CD1c-positive myeloid dendritic cell (primary cell): Measurements from ENCODE around the gene C1QTNF7.

Source experiments
- DNase-seq: peaks from one replicate; pipeline ENCODE4 v3.0.0-alpha.2; 2016; ENCODE audit errors: extremely low spot score

C1QTNF7 gene, protein sequence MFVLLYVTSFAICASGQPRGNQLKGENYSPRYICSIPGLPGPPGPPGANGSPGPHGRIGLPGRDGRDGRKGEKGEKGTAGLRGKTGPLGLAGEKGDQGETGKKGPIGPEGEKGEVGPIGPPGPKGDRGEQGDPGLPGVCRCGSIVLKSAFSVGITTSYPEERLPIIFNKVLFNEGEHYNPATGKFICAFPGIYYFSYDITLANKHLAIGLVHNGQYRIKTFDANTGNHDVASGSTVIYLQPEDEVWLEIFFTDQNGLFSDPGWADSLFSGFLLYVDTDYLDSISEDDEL

GRCh38 chr4:15427701-15428100 is at the start of gene C1QTNF7:
Gene C1QTNF7, plus strand, starts transcription at chr4:15428033. Its CDS starts 7,711 bp downstream, at chr4:15435744.
- DNase-seq: no peak

DNA sequence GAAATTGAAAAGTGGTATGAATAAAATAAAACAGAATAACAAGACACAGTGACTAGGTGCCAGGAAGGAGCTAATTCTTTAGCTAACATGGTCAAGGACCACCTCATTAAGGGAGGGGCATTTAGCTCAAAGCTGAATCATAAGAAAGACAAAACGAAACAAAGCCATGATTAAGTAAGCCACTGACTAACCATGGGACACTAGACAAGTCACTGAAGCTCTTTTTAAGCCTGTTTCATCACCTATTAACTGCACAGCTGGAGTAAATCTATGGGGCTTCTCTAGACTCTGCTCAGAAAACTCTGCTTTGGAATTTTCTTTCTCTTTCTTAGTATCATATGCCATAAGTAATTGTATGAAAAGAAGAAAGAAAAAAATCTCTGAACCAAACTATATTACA is 49.8 kb upstream of the C1QTNF7 start:
- no peak for DNase-seq

- no peak for DNase-seq
These were observed 49.3 kb upstream of the C1QTNF7 start for GRCh38 chr4:15378493-15378892.

DNA sequence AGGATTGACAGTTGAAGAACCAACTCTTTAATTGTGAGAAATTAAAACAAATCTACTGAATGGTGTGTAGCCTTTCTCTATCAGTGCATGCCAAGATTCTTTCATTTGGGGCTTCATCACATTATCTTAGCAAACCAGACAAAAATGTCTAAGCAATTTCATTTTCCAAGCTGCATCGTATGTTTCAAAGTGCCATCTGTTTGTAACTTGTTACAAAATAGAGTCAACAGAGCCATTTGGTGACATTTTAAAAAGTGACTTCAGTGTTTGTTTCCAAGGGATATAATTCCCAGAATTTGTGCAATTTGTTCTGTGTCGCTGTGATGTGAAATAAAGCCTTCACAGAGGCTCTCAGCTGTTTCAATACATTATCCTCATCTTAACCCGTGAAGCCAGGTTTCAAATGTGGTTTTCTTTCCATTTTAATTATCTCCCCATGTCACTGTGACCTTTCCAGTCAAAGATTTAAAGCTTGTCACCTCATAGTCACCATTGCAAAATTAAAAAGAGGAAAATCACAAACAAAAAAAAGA is 46.0 kb upstream of the C1QTNF7 start:
- no peak for DNase-seq

DNA sequence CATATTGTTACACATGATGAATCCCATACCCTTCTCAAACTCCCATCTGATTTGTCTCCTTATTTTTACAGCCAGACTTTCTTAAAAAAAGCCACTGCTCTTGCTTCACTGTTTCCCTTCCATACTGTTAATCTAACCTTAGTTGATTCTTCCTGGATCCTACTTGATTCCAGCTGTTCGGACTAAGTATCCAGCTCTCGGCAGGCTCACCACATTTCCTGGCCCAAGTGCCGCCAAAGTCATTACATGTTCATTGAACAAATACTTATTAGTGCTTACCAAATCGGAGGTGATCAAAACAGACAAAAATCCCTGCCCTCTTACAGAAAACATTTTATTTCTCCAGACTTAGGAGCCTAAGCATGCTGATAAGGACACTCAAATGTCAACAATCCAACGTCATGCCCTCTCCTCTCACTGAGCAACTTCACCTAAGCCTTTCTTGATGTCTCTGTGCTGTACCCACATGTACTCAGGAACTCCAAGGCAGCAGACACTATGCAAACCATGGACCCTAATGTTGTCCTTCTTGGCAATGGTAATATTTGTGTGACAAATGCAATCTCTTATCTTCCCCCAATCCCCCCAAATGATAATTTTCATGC is 45.1 kb upstream of the C1QTNF7 start:
- no peak for DNase-seq

- DNase-seq: no peak
These were observed 42.3 kb upstream of the C1QTNF7 start for GRCh38 chr4:15385515-15385914.

DNA sequence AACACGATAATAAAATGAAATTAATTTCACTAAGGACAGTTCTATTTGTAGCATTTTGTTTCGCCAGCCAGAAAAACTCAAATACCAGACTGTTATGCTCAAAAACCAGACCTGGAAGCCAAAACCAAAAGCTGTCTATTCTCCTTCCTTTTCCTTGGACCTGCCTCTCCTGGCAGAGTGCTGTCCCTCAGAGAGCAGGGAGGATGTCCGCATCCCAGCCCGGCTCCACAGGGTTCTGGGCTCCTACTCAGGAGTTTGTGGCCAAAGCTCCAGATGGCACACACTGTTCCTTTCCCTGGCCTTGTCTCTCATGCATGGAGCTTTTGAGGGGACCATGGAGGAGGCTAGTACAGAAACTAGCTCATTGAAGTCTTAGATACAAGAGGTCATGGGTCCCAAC is 41.9 kb upstream of the C1QTNF7 start:
- no peak for DNase-seq

DNA sequence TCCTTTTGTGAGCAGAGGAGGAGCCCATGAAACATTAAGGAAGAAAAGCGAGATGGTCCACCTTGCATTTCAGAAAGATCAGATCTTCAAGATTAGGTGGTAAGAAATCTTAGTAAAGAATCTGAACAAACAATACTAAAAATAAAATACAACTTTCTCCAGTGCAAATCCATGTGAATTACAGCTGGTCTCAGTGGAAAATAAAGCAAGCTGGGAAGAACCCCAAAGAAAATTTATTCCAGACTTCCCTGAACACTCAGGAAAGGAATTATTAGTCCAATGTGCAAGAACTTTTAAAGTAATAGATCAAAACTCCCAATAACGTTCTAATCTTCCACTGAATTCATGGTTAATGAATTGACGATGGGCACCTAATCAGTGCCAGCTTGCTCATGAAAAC is 37.3 kb upstream of the C1QTNF7 start:
- no peak for DNase-seq

DNA sequence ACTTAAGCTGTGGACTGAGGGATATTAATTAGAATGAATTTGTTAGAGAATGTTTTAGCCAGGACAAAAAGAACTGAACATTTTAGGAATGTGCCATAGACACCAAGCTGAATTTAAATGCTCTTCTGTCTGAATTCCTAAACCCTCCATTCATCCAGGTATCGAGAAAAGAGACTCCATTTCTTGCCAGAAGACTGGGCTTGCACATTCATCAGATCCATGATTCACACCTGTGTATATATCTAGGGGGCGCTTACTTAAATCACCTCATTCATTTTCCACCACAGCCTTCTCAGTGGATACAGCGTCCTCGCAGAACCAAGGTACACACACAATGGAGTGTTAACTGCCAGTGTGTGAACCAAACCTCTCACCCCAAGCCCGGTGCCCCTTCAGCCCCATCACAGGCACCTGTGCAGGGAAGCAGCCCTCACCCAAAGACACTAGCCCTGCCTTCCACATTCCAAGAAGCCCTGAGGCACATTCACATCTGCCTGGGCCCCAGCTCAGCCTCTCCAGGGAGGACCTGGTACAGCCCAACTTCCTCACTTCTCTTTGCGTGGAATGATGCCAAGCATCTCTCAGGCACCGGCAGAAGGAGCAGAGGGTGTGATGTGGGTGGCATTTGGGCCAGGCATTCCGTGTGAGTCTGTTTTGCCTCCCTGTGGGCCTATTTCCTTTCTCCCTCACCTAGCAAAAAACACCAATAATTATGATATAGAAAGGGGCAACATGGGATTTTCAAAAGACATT is 35.6 kb upstream of the C1QTNF7 start:
- no peak for DNase-seq

- no peak for DNase-seq
These were observed 32.5 kb upstream of the C1QTNF7 start for GRCh38 chr4:15395311-15395710.

GRCh38 chr4:15396157-15396800 is 31.6 kb upstream of the C1QTNF7 start:
- peak; percentile 60 for DNase-seq

DNA sequence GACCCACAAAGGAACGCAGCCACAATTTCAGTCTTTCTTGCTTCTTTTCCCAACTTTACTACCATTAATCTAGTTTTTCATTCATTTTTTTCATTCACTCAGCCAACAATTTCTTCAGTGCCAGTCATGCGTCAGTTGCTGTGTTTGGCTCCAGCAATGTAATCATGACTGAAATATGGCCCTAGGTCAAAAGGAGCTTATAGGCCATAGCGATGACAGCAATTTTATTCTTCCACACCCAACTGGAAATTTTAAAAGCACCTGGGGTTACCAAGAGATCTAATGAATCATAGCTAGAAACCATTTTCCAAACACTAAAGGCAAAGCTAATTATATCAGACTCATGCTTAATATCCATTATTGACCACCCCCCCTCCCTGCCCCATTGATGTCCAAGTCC is 29.8 kb upstream of the C1QTNF7 start:
- DNase-seq: no peak

DNA sequence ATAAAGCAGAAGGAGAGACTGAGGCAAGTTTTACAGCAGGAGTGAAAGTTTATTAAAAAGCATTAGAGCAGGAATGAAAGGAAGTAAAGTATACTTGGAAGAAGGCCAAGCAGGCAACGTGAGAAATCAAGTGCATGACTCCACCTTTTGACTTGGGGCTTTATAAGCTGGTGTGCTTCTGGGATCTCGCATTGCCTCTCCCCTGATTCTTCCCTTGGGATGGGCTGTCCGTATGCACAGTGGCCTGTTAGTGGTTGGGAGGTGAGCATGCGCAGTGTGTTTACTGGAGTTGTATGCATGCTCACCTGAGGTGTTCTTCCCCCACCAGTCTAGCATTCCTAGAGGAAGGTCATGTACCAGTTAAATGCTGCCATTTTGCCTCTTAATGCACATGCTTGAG is 29.1 kb upstream of the C1QTNF7 start:
- DNase-seq: no peak

- no peak for DNase-seq
These were observed 27.6 kb upstream of the C1QTNF7 start for GRCh38 chr4:15400226-15400625.

DNA sequence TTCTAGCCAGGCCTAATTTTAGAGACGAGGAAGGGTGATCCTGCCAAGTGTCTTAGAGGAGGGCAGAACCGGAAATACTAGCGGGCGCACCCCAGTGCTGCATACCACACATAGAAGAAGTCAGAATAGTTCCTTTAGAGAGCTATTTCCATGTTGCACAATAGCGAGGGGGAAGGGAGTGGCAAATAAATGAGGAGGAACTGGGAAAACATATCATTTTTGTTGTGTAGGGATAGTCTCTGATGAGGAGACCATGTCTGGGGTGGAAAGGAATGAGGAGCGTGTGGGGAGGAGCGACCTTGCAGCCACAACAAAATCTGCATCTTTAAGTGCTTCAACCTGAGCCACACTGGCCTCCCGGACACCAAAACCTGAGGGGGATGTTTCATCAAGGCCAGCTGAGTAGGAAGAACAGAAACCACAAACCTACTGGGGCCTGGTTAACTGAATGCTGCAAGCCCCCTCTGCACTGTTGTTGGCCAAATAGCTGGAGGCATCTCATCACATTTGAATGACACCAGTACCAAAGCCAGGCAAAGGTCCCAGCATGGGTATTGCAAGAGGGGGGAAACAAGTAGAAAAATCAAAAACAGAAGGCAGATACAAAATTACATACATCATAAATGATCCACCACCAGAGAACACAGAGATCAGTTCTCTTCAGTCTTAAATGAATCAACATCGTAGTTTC is 26.7 kb upstream of the C1QTNF7 start:
- DNase-seq: peak; percentile 65

DNA sequence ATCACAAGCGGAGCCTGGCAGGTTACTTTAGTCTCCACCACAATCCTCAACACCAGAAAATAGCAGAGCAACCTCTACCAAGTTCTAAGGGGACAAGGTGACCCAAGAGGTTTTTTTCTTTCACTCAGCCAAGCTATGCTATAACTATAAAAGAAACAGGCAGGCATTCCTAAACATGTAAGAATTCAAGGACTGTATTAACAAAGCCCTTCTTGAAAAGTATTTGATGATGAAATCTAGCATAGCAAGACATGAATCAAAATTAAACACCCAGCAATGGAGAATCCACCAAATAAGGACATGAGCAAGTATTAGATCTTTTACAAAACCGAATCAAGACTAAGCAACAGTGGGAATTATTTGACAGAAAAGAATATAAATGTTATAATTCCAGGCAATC is 25.7 kb upstream of the C1QTNF7 start:
- no peak for DNase-seq

- peak; percentile 21 for DNase-seq
These were observed 24.9 kb upstream of the C1QTNF7 start for GRCh38 chr4:15402974-15403373.

- DNase-seq: no peak
These were observed 22.8 kb upstream of the C1QTNF7 start for GRCh38 chr4:15405018-15405417.

DNA sequence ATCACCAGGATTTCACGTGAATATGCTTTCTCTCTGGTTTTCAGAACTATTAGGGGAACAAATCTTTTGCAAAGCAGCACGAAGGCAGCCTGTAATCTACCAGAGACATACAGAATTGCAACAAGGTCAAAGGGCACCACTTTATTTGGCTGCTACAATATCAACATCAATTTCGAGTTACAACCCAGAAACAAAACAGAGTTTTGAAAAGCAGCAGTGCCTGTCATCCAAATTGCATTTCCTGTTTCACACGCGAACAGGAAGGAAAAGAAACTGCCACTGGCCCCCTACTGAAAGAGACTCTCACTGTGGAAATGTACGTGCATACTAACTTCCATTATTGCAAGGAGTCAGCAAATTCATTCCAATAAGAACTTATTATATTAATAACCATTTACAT is 17.1 kb upstream of the C1QTNF7 start:
- peak; percentile 49 for DNase-seq

- DNase-seq: no peak
These were observed 15.4 kb upstream of the C1QTNF7 start for GRCh38 chr4:15412461-15412860.

DNA sequence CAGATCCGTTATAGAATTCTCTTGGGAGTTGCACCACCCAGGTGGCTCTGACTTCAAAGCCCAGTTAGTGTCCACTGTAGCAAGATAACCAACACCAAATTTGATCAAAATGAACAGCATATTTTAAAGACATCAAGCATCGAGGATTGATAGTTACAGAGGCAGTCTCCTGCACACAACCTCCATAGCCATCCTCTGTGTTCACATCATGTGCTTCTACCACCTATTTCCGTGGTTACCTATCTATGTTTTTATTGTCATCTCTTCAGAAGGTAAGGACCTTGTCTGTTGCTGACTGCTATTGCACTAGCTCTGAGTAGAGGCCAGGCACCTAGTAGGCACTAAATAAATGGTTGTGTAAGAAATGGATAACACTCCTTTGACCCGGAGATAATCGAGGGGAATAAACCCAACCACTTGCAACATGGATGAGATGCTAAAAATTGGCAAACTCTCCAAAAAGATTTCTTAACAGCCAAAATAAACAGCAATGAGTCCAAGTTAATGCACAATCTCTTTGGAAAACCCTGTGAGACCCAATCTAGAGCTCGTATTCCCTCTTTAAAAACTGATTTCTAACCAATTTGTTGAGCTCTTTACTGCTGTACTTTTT is 14.7 kb upstream of the C1QTNF7 start:
- DNase-seq: no peak
